Limb (tissue), 2 donors: ENCODE data around the gene DESI1.
A peak's percentile ranks its signal among the peaks of the same experiment; 100 is the strongest.
"Not testable (repeated sequence)": the region's sequence is repeated elsewhere in the genome, so short reads cannot be mapped to it uniquely, and the experiment has no call there.

ENCODE experiments used
- DNase-seq, 2 donors: peaks; one replicate each; pipeline ENCODE4 v3.0.0-alpha.2; 2016; ENCODE audit errors: extremely low spot score in 2 of 2

Gene DESI1

DNA sequence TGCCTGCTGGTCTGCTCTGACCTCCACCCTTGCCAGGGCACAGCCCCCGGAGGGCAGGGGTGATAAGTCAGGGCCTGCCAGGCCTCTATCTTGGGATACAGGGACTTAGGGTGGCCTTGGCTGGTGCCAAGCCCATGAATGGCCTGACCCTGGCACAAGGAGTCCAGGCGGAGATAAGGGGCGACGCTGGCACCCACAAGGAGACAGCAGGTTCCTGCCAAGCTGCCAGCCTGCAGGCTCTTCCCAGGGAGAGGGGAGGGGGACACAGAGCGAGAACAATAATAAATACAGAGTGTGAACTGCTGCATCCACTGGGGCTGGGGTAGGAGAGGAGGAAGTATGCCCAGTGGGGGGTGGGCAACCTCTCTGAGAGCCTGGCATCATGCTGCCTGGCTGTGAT lies 59.1 kb downstream of the DESI1 start:
- DNase-seq = no peak

DNA sequence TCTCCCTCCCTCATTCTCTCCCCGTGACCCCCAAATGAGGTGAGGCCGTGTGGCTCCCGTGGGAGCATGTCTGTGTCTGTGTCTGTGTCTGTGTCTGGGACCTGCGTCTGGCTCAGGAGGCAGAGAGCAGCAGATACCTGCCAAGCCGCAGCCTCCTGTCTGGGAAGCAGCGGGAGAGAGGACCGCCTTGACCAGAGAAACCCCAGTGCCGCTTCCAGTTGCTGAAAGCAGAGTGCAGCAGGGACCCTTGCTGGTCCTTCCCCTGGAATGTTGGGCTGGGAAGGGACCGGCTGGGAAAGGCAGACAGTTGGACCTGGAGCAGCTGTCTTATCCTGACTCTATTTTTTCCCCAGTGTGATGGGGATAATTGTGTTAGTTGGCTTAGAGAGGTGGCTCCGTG lies 59.5 kb downstream of the DESI1 start:
- DNase-seq = peak in 1 of 2 donors; percentile 59

- no peak for DNase-seq
Measured at GRCh38 chr22:41560095-41560471, 60.8 kb downstream of the DESI1 start.

DNA sequence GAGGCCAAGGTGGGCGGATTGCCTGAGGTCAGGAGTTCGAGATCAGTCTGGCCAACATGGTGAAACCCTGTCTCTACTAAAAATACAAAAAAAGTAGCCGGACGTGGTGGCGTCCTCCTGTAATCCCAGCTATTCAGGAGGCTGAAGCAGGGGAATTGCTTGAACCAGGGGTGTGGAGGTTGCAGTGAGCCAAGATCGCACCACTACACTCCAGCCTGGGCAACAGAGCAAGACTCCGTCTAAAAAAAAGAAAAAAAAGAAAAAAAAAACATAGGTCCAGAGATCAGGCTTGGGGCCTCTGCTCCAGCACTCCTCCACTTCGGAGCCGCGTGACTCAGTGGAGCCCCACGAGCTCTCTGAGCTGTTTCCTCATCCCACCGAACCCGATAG lies 62.6 kb downstream of the DESI1 start:
- DNase-seq = not testable (repeated sequence)

DNA sequence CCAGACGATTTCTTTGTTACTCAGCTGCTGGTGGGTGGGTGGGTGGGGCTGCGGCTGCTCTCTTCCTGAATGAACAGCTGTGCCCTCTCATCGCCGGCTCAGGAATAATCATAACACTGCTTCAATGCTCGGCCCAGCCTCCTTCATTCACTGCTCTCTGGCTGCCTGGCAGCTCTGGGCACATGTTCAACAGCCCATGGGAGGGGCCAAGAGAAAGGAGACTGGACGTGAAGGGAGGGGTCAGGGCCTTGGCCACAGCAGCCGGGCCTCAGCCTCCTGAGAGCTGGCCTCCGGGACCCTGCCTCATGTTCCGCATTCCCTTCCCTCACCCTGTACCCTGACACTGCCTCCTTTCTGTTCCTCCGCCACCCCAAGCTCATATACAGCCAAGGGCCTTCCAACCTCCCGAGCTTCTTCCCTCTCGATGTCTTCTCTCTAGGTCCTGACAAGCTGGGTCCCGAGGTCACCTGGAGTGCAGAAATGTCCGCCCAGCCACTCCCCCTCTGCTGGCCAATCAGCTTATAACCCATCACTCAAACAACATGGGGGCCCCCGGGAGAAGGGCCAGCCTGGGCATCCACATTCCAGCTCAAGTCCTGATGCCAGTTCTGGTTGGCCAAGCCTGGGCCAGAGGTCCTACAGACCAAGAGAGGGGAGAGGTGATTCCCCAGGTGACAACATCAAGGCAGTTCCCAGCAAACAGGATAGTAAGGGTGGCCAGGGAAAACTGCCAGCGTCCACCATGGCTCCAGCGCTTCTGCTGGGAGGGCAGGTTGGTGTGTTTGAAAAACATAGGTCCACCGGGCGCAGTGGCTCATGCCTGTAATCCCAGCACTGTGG lies 63.2 kb downstream of the DESI1 start:
- DNase-seq = peak; percentile 77 to 82

DNA sequence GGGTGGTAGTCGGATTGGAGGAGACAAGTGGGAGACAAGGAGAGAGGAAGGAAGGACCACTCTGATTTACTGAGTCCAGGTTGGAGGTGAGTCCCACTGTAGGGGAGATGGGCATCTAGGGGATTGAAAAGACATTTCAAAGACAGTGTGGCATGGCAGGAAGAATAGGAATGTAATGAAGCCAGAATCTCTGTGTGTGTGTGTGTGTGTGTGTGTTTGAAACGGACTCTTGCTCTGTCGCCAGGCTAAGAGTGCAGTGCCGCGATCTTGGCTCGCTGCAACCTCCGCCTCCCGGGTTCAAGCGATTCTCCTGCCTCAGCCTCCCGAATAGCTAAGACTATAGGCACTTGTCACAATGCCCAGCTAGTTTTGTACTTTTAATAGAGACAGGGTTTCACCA lies 64.3 kb downstream of the DESI1 start:
- no peak for DNase-seq

- no peak for DNase-seq
Measured at GRCh38 chr22:41555325-41555982, 65.4 kb downstream of the DESI1 start.

DNA sequence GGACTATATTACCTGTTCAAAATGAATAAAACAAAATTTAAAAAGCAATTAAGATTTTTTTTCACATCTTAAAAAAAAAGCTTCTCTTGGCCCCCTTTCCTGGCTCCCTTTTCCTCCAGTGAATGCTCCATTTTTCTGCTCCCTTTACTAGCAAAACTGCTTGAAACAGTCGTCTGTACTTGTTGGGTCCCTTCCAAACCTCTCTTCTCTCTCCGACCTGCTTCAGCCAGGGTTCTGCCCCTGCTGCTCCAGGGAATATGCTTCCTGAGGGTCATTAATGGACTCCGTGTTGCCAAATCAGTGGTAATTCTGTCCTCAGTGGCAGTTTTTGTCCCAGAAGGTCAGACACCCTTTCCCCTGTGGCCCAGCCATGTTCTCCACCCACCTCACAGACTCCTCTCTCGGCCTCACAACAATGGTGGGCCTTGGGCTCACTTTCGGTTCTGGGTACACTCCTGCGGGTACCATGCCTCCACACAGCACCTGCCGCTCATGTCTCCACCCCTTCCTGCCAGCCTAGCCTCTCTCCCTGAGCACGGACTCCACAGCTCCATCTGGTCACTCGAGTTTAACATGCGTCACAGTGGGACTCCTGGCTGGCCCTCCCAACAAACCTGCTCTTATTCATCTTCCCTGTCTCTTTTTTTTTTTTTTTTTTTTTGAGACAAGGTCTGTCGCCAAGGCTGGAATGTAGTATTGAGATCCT lies 68.8 kb downstream of the DESI1 start:
- DNase-seq = no peak

DNA sequence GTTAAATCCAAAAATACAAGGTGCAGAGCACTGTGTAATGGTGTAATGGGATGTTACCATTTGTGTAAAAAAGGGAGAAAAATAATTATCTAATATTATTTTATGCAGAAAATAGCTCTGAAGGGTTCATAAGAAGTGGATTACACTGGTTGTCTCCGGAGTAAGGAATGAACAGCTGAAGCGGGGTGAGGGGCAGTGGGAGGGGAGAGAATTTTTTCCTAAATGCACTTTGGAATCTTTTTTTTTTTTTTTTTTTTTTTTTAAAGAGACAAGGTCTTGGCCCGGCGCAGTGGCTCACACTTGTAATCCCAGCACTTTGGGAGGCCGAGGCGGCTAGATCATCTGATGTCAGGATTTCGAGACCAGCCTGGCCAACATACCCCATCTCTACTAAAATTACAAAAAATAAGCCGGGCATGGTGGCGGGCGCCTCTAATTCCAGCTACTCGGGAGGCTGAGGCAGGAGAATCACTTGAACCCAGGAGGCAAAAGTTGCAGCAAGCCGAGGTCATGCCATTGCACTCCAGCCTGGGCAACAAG lies 69.8 kb downstream of the DESI1 start:
- DNase-seq = no peak

DNA sequence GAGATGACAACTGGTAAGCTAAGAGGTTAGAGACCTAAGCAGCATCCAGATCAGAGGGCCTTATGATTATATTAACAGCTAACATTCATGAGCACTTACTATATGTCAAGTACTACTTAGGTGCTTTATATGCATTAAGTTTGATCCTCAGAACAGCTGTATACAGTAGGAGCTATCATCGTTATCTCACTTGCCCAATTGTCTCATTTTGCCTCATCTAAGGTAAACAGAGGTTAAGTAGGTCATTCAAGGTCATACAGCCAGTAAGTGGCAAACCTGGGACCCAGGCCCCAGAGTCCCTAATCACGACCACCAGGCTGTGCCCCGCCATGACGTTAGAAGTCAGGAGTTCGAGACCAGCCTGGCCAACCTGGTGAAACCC lies 72.0 kb downstream of the DESI1 start:
- no peak for DNase-seq
